ENCODE results near the gene KIF15. TPM values are rescaled to one million over a fixed set of nuclear protein-coding genes. Genes with fewer than 3 reads are reported as not detected.

The KIF15 gene
- total and polyA plus RNA-seq, 7 donors = 0.07 to 1.2 (median 0.25) TPM

DNA sequence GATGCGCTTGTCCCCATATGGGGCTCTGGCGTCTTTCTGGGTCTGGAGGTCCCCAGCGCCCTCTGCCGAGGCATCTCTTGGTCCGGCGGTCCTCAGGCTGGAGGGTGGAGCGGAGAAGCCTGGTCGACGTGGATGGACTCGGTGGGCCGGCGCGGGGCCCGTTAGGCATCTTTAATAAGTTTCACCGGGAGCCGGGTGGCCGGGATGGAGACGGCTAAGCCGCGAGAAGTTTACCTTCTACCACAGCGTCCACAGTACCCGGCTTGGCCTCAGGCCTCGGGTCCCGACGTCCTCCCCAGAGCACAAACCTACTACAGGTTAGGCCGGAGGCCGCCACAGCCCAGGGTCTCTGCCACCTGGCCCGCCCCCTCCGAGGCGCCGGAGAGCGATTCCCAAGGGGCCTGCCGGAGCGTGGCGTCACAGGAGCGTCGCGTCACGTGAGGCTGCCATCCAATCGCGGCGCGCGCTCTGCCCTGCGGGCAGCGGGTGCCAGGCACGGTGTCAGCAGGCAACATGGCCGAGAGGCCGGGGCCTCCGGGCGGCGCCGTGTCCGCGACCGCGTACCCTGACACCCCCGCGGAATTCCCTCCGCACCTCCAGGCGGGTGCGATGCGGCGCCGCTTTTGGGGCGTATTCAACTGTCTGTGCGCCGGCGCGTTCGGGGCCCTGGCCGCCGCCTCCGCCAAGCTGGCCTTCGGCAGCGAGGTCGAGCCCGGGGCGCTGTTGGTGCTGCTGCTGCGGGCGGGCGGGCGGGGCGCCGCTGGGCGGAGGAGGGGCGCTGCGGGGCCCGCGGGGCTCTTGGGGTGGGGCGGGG lies 100.0 kb downstream of the KIF15 start, which contains the start of gene TMEM42:
TSS of gene TMEM42 (plus strand) at position 501 of the 814 bp plus-strand sequence. CDS start at position 514, 13 bp downstream.
- DNase-seq (peak; percentile 91 to 96), ATAC-seq (peak; percentile 99)
- peak within 1 kb of the TSS; percentile 73 for H3K4me3 ChIP-seq
- WGBS, 3 donors = 1 to 2% (median 1%) methylated on average over 58 to 91 of the region's 91 CpGs
- H3K4me1 ChIP-seq = peaks cover 21% of the 10 kb centered on the region
- TF ChIP-seq, protein P1, sequence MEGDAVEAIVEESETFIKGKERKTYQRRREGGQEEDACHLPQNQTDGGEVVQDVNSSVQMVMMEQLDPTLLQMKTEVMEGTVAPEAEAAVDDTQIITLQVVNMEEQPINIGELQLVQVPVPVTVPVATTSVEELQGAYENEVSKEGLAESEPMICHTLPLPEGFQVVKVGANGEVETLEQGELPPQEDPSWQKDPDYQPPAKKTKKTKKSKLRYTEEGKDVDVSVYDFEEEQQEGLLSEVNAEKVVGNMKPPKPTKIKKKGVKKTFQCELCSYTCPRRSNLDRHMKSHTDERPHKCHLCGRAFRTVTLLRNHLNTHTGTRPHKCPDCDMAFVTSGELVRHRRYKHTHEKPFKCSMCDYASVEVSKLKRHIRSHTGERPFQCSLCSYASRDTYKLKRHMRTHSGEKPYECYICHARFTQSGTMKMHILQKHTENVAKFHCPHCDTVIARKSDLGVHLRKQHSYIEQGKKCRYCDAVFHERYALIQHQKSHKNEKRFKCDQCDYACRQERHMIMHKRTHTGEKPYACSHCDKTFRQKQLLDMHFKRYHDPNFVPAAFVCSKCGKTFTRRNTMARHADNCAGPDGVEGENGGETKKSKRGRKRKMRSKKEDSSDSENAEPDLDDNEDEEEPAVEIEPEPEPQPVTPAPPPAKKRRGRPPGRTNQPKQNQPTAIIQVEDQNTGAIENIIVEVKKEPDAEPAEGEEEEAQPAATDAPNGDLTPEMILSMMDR (IDR thresholded peaks at IDR 0.05) = peak; percentile 21
- no peaks in the 10 kb centered on the region for H3K9me3 ChIP-seq
- H3K36me3 ChIP-seq (ENCODE audit: insufficient read depth in 1 of 2, low read depth in 1 of 2) = no peaks in the 10 kb centered on the region
- no peaks in the 10 kb centered on the region for H3K27me3 ChIP-seq (ENCODE audit: insufficient read depth in 3 of 3, low read length in 2 of 3)
- peak within 1 kb of the TSS; percentile 96 for H3K27ac ChIP-seq
- intact Hi-C loops (cut with DNase I) = loop anchor here in 1 of 2 donors (5.0 kb wide), 1 partner anchor 99 kb away; the partner anchor contains the start of genes KIAA1143 and KIF15

DNA sequence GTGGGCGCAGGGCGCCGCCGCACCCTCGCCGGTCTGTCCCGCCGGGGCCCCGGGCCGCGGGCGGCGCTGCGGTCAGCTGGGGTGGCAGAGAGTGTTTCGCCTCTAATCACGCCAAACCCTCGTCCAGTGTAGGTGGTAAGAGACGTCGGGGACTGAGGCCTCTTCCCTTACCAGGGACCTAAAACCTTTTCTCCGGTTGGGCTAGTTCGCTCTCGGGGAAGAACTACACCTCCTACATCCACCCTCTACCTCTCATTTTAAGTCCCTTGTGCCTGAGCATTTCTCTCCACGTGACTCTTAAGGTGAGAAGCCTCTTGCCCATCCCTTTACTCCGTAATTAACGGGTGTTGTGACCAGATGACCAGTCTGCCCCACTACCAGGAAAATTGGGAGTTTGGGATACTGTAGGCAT lies 100.6 kb downstream of the KIF15 start:
- no peaks in the 10 kb centered on the region for H3K27me3 ChIP-seq (ENCODE audit: insufficient read depth in 3 of 3, low read length in 2 of 3)
- intact Hi-C loops (cut with DNase I) = loop anchor here in 1 of 2 donors (5.0 kb wide), 1 partner anchor 100 kb away; the partner anchor contains the start of genes KIAA1143 and KIF15
- peak overlapping the region; percentile 73 for H3K4me3 ChIP-seq
- H3K4me1 ChIP-seq = peaks cover 21% of the 10 kb centered on the region
- TF ChIP-seq, protein P1 (IDR thresholded peaks at IDR 0.05) = no peak
- ATAC-seq (peak in 2 of 4 donors; percentile 23 to 28), DNase-seq (no peak)
- 0 to 1% (median 1%) methylated on average over 15 to 25 of the region's 25 CpGs for WGBS, 3 donors
- peak overlapping the region; percentile 96 for H3K27ac ChIP-seq
- H3K36me3 ChIP-seq (ENCODE audit: insufficient read depth in 1 of 2, low read depth in 1 of 2) = no peaks in the 10 kb centered on the region
- no peaks in the 10 kb centered on the region for H3K9me3 ChIP-seq

DNA sequence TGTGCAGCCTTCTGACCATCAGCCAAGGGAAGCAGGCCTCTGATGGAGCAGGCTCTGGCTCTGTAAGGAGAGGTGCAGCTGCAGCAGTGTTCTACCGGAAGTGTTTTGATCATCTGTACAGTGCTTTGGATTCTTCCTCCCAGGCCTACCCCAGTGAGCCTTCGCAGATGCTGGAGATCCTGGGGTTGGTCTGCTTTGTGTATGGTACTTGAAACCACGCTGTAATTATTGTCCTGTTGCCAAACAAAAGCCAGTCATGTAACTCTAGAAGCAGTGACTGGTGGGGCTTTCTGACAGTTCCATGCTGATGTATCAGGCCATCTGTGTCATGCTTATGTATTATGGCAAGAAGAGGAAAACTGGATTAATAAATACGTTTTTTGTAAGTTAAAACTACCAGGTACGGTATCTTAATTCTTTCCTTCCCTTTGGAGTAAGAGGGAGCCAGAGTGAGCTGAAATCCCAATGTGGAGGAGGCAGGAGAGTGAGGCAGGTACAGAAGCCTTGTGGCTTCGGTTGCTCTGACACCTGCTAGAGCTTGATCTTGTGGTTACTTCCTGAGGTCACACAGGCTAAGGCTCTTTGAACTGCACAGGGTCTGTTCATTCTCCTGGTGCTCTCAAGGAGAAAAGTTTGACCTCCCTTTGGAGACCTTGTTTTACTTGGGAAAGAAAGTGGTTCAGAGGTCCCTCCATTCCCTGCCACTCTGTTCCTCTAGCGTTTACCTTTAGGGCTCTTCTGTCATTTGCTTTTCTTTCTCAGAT lies 103.9 kb downstream of the KIF15 start:
- ATAC-seq = peak in 1 of 4 donors; percentile 16
- Histone ChIP-seq H3K36me3 (ENCODE audit: insufficient read depth in 1 of 2, low read depth in 1 of 2) (no peaks in the 10 kb centered on the region), H3K27ac (peak overlapping the region; percentile 54), H3K27me3 (ENCODE audit: insufficient read depth in 3 of 3, low read length in 2 of 3) (no peaks in the 10 kb centered on the region), H3K4me3 (no peak overlapping the region), H3K4me1 (peaks cover 21% of the 10 kb centered on the region), H3K9me3 (no peaks in the 10 kb centered on the region)
- no peak for DNase-seq
- TF ChIP-seq, protein P1 (IDR thresholded peaks at IDR 0.05) = no peak
- intact Hi-C loops (cut with DNase I) = no loop called here
- WGBS, 3 donors = 51 to 60% (median 52%) methylated on average over 7 of the region's 7 CpGs

DNA sequence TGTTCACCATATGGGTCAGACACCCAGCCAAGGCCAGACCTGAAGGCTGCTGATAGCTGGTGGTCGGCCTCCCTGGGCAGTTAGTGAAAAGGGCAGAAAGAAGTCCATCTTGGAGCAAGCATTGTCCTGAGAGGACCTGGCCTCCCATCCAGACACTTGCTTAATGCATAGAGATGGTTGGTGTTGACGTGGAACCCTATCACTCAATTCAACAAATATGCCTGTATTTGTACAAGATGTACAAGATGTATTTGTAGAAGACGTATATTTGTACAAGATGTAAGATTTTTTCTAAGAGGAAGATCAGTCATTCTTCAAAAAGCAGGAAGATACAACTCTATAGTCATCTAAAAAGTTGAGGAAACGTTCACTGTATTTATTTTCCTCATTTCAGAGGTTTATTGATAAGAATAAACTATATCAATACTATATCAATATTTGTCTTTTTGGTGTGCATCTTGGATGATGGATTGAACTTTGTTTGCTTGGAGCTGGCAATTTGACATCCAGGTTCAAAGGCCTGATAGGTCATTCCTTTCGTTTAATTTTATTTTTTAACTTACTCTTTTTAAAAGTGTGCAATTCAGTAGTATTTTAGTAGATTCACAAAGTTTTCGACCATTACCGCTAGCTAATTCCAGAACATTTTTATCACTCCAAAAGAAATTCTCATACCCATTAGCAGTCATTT lies 106.0 kb downstream of the KIF15 start:
- no peaks in the 10 kb centered on the region for H3K9me3 ChIP-seq
- TF ChIP-seq, protein P1 (IDR thresholded peaks at IDR 0.05) = no peak
- H3K36me3 ChIP-seq (ENCODE audit: insufficient read depth in 1 of 2, low read depth in 1 of 2) = no peaks in the 10 kb centered on the region
- intact Hi-C loops (cut with DNase I) = no loop called here
- ATAC-seq (no peak), DNase-seq (no peak)
- no peaks in the 10 kb centered on the region for H3K27me3 ChIP-seq (ENCODE audit: insufficient read depth in 3 of 3, low read length in 2 of 3)
- no peak overlapping the region for H3K27ac ChIP-seq
- WGBS, 3 donors = 97 to 98% (median 97%) methylated on average over 7 of the region's 7 CpGs
- peaks cover 16% of the 10 kb centered on the region for H3K4me1 ChIP-seq
- no peak overlapping the region for H3K4me3 ChIP-seq

All from psoas muscle (tissue), 8 donors.